SK-N-SH treated with all-trans-retinoic acid at 6 μM for 48 hours (cell line): Measurements from ENCODE around the gene CHKA.

Source experiments
- ISL1 ChIP-seq: fragments of 250-450 bp; sonication (Bioruptor Pico); IDR thresholded peaks from 2 replicates; pipeline ENCODE4 v2.1.2; 2022; ENCODE audit warnings: mild to moderate bottlenecking, moderate library complexity
- PPARA ChIP-seq: fragments of 250-450 bp; sonication (Bioruptor Pico); IDR thresholded peaks from 2 replicates; pipeline ENCODE4 v1.5.0; 2020; ENCODE audit warnings: mild to moderate bottlenecking, borderline replicate concordance

- TF ChIP-seq ISL1 (no peak), PPARA (CRISPR knock-in tag) (no peak)
Measured at GRCh38 chr11:68168694-68169093, 47.5 kb upstream of the CHKA start.
